Osteocyte (in vitro differentiated cells): ENCODE results near the gene MEIS1. TPM values are rescaled to one million over a fixed set of nuclear protein-coding genes. Genes with fewer than 3 reads are reported as not detected.

Experiments
- DNase-seq: peaks from one replicate; pipeline ENCODE4 v3.0.0; 2021; ENCODE audit warnings: mixed read lengths; ENCODE audit not compliant: unreplicated experiment; ENCODE audit errors: extremely low spot score
- H3K27ac Mint-ChIP-seq: one replicate; pipeline ENCODE4 v1.8.0; 2021; ENCODE audit warnings: mild to moderate bottlenecking, mixed read lengths; ENCODE audit not compliant: unreplicated experiment
- H3K27me3 Mint-ChIP-seq: one replicate; pipeline ENCODE4 v1.8.0; 2021; ENCODE audit warnings: mixed read lengths; ENCODE audit not compliant: unreplicated experiment
- H3K36me3 Mint-ChIP-seq: one replicate; pipeline ENCODE4 v1.8.0; 2021; ENCODE audit warnings: mixed read lengths; ENCODE audit not compliant: unreplicated experiment
- H3K4me1 Mint-ChIP-seq: one replicate; pipeline ENCODE4 v1.8.0; 2021; ENCODE audit warnings: mixed read lengths; ENCODE audit not compliant: unreplicated experiment
- H3K4me3 Mint-ChIP-seq: one replicate; pipeline ENCODE4 v1.8.0; 2021; ENCODE audit warnings: mild to moderate bottlenecking, moderate library complexity, mixed read lengths; ENCODE audit not compliant: unreplicated experiment
- H3K9me3 Mint-ChIP-seq: one replicate; pipeline ENCODE4 v1.8.0; 2021; ENCODE audit warnings: mixed read lengths; ENCODE audit not compliant: unreplicated experiment
- CTCF ChIP-seq: fragments of 200-600 bp; sonication (generic); IDR thresholded peaks from 2 replicates; pipeline ENCODE4 v1.5.0; 2021; ENCODE audit warnings: antibody characterized with exemption, mild to moderate bottlenecking, moderate library complexity
- total RNA-seq: library from RNA; stranded (reverse); gene quantifications from 2 replicates; pipeline ENCODE4 v1.2.1, GENCODE V29; 2021

MEIS1 gene
- total RNA-seq, 1 donor from 2014 or later = 0.86 TPM

- Mint-ChIP-seq H3K4me1 (no peaks in the 10 kb centered on the region), H3K27me3 (peaks cover 12% of the 10 kb centered on the region), H3K27ac (no peak overlapping the region), H3K36me3 (no peaks in the 10 kb centered on the region), H3K9me3 (no peaks in the 10 kb centered on the region), H3K4me3 (no peak overlapping the region)
- TF ChIP-seq CTCF = no peak
- no peak for DNase-seq
Measured at GRCh38 chr2:66553370-66553769, 118.4 kb downstream of the MEIS1 start.

- no peak for TF ChIP-seq CTCF
- peaks cover 11% of the 10 kb centered on the region for H3K27me3 Mint-ChIP-seq
- DNase-seq = no peak
- H3K36me3 Mint-ChIP-seq = no peaks in the 10 kb centered on the region
- no peaks in the 10 kb centered on the region for H3K9me3 Mint-ChIP-seq
- H3K4me1 Mint-ChIP-seq = no peaks in the 10 kb centered on the region
- no peak overlapping the region for H3K27ac Mint-ChIP-seq
- H3K4me3 Mint-ChIP-seq = no peak overlapping the region
Measured at GRCh38 chr2:66555091-66555490, 120.2 kb downstream of the MEIS1 start.

GRCh38 chr2:66555501-66556324 is 120.8 kb downstream of the MEIS1 start:
- H3K9me3 Mint-ChIP-seq = no peaks in the 10 kb centered on the region
- no peak overlapping the region for H3K4me3 Mint-ChIP-seq
- no peak for DNase-seq
- TF ChIP-seq CTCF = no peak
- no peaks in the 10 kb centered on the region for H3K36me3 Mint-ChIP-seq
- peaks cover 14% of the 10 kb centered on the region for H3K27me3 Mint-ChIP-seq
- H3K4me1 Mint-ChIP-seq = no peaks in the 10 kb centered on the region
- H3K27ac Mint-ChIP-seq = no peak overlapping the region

GRCh38 chr2:66559672-66560071 is 124.7 kb downstream of the MEIS1 start:
- Mint-ChIP-seq H3K27me3 (peaks cover 36% of the 10 kb centered on the region), H3K36me3 (no peaks in the 10 kb centered on the region), H3K27ac (no peak overlapping the region), H3K9me3 (no peaks in the 10 kb centered on the region), H3K4me3 (no peak overlapping the region), H3K4me1 (no peaks in the 10 kb centered on the region)
- no peak for TF ChIP-seq CTCF
- DNase-seq = no peak

GRCh38 chr2:66560683-66561082 is 125.8 kb downstream of the MEIS1 start:
- Mint-ChIP-seq H3K36me3 (no peaks in the 10 kb centered on the region), H3K27me3 (peaks cover 32% of the 10 kb centered on the region), H3K27ac (no peak overlapping the region), H3K9me3 (no peaks in the 10 kb centered on the region), H3K4me1 (no peaks in the 10 kb centered on the region), H3K4me3 (no peak overlapping the region)
- TF ChIP-seq CTCF = no peak
- no peak for DNase-seq
